Naive B cell (primary cell): Measurements from ENCODE around the gene VAPA. TPM values are rescaled to one million over a fixed set of nuclear protein-coding genes. Genes with fewer than 3 reads are reported as not detected.
A peak's percentile ranks its signal among the peaks of the same experiment; 100 is the strongest.

ENCODE experiments used
- ATAC-seq, 2 donors: fragments of 150-1000 bp; cut with Tn5 transposase; 2 replicates each; pipeline ENCODE4 v1.10.0; 2021; ENCODE audit warnings: low read depth in 2 of 2, mild to moderate bottlenecking in 2 of 2, moderate library complexity in 2 of 2
- DNase-seq: peaks from one replicate; pipeline ENCODE4 v3.0.0; 2022
- H3K27ac Mint-ChIP-seq, 6 donors: one replicate each; pipeline ENCODE4 v1.8.0; 2020 to 2022; ENCODE audit warnings: mild to moderate bottlenecking in 6 of 6, mixed read lengths in 6 of 6, moderate library complexity in 5 of 6, inconsistent platforms in 2 of 6
- H3K27me3 Mint-ChIP-seq, 3 donors: one replicate each; pipeline ENCODE4 v1.8.0; 2021 to 2022; ENCODE audit warnings: mixed read lengths in 3 of 3, mild to moderate bottlenecking in 1 of 3
- H3K36me3 Mint-ChIP-seq, 2 donors: one replicate each; pipeline ENCODE4 v1.8.0; 2020 to 2022; ENCODE audit warnings: mixed read lengths in 2 of 2, inconsistent platforms in 1 of 2, mild to moderate bottlenecking in 1 of 2
- H3K4me1 Mint-ChIP-seq, 3 donors: one replicate each; pipeline ENCODE4 v1.8.0; 2020 to 2022; ENCODE audit warnings: mixed read lengths in 3 of 3, inconsistent platforms in 1 of 3, mild to moderate bottlenecking in 1 of 3, moderate library complexity in 1 of 3
- H3K4me3 Mint-ChIP-seq, 8 donors: one replicate each; pipeline ENCODE4 v1.8.0; 2020 to 2022; ENCODE audit warnings: mild to moderate bottlenecking in 8 of 8, mixed read lengths in 8 of 8, moderate library complexity in 8 of 8, inconsistent platforms in 2 of 8
- H3K9me3 Mint-ChIP-seq, 7 donors: one replicate each; pipeline ENCODE4 v1.8.0; 2020 to 2022; ENCODE audit warnings: mixed read lengths in 7 of 7, mild to moderate bottlenecking in 5 of 7, inconsistent platforms in 2 of 7, moderate library complexity in 1 of 7
- polyA plus RNA-seq, 6 donors: library from polyadenylated mRNA; unstranded; fragments of 300-500 nt; fragmentation: Illumina TruSeq; gene quantifications; one replicate each; pipeline ENCODE4 v1.2.3, GENCODE V29; 2021; ENCODE audit warnings: low read depth in 6 of 6

Gene VAPA
- polyA plus RNA-seq, 6 donors from 2014 or later, result 240 to 309 (median 258) TPM

DNA sequence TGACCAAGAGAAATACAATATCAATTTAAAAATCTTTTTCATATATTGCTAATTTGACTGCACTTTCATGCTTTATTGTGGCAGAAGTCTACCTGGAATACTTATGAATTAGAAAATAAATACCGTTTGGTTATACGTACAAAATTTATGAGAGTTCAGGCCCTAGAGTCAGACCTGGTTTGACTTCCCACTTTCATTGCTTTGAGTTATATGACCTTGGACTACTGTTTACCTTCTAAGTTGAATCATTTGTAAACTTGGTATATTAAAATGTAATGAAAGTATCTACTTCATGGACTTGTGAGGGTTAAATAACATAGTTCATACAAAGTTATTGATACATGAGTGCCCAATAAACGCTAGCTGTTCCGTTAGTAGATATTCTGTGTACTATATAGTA is 12.0 kb downstream of the VAPA start:
- no peak for ATAC-seq
- peaks cover 42 to 65% (median 47%) of the 10 kb centered on the region in 3 donors for H3K4me1 Mint-ChIP-seq
- no peaks in the 10 kb centered on the region for H3K9me3 Mint-ChIP-seq
- H3K27ac Mint-ChIP-seq, result no peak overlapping the region
- DNase-seq, result no peak
- no peaks in the 10 kb centered on the region for H3K27me3 Mint-ChIP-seq
- no peak overlapping the region for H3K4me3 Mint-ChIP-seq
- H3K36me3 Mint-ChIP-seq, result no peaks in the 10 kb centered on the region

GRCh38 chr18:9926223-9926894 is 12.5 kb downstream of the VAPA start:
- no peak for DNase-seq
- no peaks in the 10 kb centered on the region for H3K36me3 Mint-ChIP-seq
- H3K27ac Mint-ChIP-seq, result no peak overlapping the region
- peak overlapping the region in 3 of 8 donors; percentile 15 to 66 (median 57) for H3K4me3 Mint-ChIP-seq
- H3K4me1 Mint-ChIP-seq, result peaks cover 42 to 65% (median 47%) of the 10 kb centered on the region in 3 donors
- no peak for ATAC-seq
- H3K27me3 Mint-ChIP-seq, result no peaks in the 10 kb centered on the region
- H3K9me3 Mint-ChIP-seq, result no peaks in the 10 kb centered on the region

GRCh38 chr18:9926977-9927376 is 13.2 kb downstream of the VAPA start:
- no peaks in the 10 kb centered on the region for H3K36me3 Mint-ChIP-seq
- peak overlapping the region in 6 of 8 donors; percentile 37 to 67 (median 58) for H3K4me3 Mint-ChIP-seq
- DNase-seq (no peak), ATAC-seq (no peak)
- H3K4me1 Mint-ChIP-seq, result peaks cover 42 to 66% (median 45%) of the 10 kb centered on the region in 3 donors
- no peaks in the 10 kb centered on the region for H3K9me3 Mint-ChIP-seq
- H3K27ac Mint-ChIP-seq, result peak overlapping the region in 2 of 6 donors; percentile 72 to 78
- H3K27me3 Mint-ChIP-seq, result no peaks in the 10 kb centered on the region

GRCh38 chr18:9927392-9928063 is 13.7 kb downstream of the VAPA start:
- Mint-ChIP-seq H3K4me1 (peaks cover 40 to 63% (median 41%) of the 10 kb centered on the region in 3 donors), H3K36me3 (no peaks in the 10 kb centered on the region), H3K27me3 (no peaks in the 10 kb centered on the region), H3K9me3 (no peaks in the 10 kb centered on the region), H3K27ac (peak overlapping the region in 5 of 6 donors; percentile 4 to 94 (median 72)), H3K4me3 (peak overlapping the region in 7 of 8 donors; percentile 21 to 67 (median 57))
- DNase-seq (no peak), ATAC-seq (peak; percentile 55 to 62)

- no peak for ATAC-seq
- no peaks in the 10 kb centered on the region for H3K27me3 Mint-ChIP-seq
- H3K36me3 Mint-ChIP-seq, result peaks cover 0 to 1% of the 10 kb centered on the region in 2 donors
- H3K27ac Mint-ChIP-seq, result peak overlapping the region in 2 of 6 donors; percentile 6 to 7
- DNase-seq, result no peak
- H3K9me3 Mint-ChIP-seq, result no peaks in the 10 kb centered on the region
- peaks cover 38 to 60% (median 43%) of the 10 kb centered on the region in 3 donors for H3K4me1 Mint-ChIP-seq
- peak overlapping the region in 2 of 8 donors; percentile 16 to 35 for H3K4me3 Mint-ChIP-seq
These were observed 14.9 kb downstream of the VAPA start for GRCh38 chr18:9928646-9929259.

DNA sequence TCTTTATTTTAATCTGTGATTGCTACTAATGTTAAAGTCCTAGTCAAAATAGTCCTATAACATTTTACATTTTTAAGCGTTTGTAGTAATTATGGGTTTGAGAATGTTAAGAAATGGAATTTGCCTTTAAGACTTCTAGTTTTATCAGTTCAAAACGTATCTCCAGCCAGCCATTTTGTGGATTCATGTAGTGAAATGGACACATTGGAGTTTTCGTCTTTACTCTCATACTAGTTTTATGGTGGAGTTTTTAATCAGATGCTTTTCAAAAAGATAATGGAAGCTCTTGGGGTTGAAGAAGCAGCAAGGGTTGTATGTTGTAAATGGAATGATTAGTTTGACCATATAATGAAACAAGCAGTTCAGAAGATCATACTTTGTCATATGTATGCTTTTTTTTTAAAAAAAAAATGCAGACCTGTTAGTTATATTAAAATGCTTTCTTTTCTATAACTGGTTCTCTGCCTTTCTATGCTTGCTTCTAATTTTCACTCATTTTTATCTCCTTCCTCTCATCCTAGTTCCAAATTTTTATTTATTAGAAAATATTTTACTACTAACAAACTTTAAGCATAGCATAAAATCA is 16.6 kb downstream of the VAPA start:
- Mint-ChIP-seq H3K36me3 (peaks cover 0 to 8% of the 10 kb centered on the region in 2 donors), H3K27me3 (no peaks in the 10 kb centered on the region), H3K9me3 (no peaks in the 10 kb centered on the region), H3K4me3 (no peak overlapping the region), H3K27ac (no peak overlapping the region), H3K4me1 (peaks cover 33 to 51% (median 37%) of the 10 kb centered on the region in 3 donors)
- no peak for ATAC-seq
- no peak for DNase-seq

DNA sequence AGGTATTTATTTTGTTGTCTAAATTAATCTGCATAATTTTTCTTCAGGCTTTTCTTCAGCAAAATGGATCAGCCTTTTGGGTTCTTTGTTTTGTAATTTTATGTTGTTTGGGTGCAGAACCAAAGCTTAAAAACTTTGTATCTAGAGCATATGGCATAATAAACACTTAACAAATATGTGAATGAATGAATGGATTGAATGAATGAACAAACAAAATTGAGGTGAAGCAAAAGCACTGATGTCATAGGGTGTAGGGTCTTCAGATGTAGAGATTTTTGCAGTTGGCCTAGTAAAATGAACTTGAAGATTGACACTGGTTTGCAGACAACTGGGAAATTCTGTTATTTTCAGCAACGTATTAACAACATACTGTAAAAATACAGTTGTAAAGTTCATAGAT is 17.3 kb downstream of the VAPA start:
- H3K4me3 Mint-ChIP-seq, result no peak overlapping the region
- H3K27ac Mint-ChIP-seq, result no peak overlapping the region
- ATAC-seq (no peak), DNase-seq (no peak)
- H3K4me1 Mint-ChIP-seq, result peaks cover 31 to 44% (median 34%) of the 10 kb centered on the region in 3 donors
- peaks cover 0 to 8% of the 10 kb centered on the region in 2 donors for H3K36me3 Mint-ChIP-seq
- no peaks in the 10 kb centered on the region for H3K27me3 Mint-ChIP-seq
- H3K9me3 Mint-ChIP-seq, result no peaks in the 10 kb centered on the region

DNA sequence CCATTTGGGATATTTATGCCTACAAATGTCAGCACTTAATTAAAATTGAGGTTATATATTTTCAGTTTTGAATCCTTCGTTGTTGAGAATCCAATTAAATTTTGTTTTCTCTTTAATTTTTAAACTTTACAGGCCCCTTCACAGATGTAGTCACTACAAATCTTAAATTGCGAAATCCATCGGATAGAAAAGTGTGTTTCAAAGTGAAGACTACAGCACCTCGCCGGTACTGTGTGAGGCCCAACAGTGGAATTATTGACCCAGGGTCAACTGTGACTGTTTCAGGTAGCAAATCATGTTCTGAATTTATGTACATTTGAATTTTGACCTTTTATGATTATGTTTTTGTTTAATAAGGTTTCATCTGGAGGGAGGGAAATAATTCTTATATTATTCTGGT is 17.9 kb downstream of the VAPA start:
- H3K36me3 Mint-ChIP-seq, result peaks cover 0 to 8% of the 10 kb centered on the region in 2 donors
- ATAC-seq, result no peak
- H3K27ac Mint-ChIP-seq, result no peak overlapping the region
- no peak overlapping the region for H3K4me3 Mint-ChIP-seq
- no peak for DNase-seq
- no peaks in the 10 kb centered on the region for H3K9me3 Mint-ChIP-seq
- no peaks in the 10 kb centered on the region for H3K27me3 Mint-ChIP-seq
- H3K4me1 Mint-ChIP-seq, result peaks cover 26 to 39% (median 29%) of the 10 kb centered on the region in 3 donors

GRCh38 chr18:9933865-9934264 is 20.0 kb downstream of the VAPA start:
- Mint-ChIP-seq H3K27ac (peak overlapping the region in 1 of 6 donors; percentile 41), H3K27me3 (no peaks in the 10 kb centered on the region), H3K36me3 (peaks cover 0 to 8% of the 10 kb centered on the region in 2 donors), H3K4me3 (no peak overlapping the region), H3K9me3 (no peaks in the 10 kb centered on the region), H3K4me1 (peaks cover 8 to 19% (median 11%) of the 10 kb centered on the region in 3 donors)
- no peak for ATAC-seq
- DNase-seq, result no peak

GRCh38 chr18:9934274-9934673 is 20.5 kb downstream of the VAPA start:
- H3K27ac Mint-ChIP-seq, result peak overlapping the region in 1 of 6 donors; percentile 41
- peaks cover 4 to 15% (median 8%) of the 10 kb centered on the region in 3 donors for H3K4me1 Mint-ChIP-seq
- no peaks in the 10 kb centered on the region for H3K27me3 Mint-ChIP-seq
- no peak overlapping the region for H3K4me3 Mint-ChIP-seq
- no peak for ATAC-seq
- DNase-seq, result no peak
- H3K9me3 Mint-ChIP-seq, result no peaks in the 10 kb centered on the region
- peaks cover 0 to 8% of the 10 kb centered on the region in 2 donors for H3K36me3 Mint-ChIP-seq

GRCh38 chr18:9941103-9941502 is 27.3 kb downstream of the VAPA start:
- DNase-seq (no peak), ATAC-seq (no peak)
- Mint-ChIP-seq H3K27me3 (no peaks in the 10 kb centered on the region), H3K27ac (peak overlapping the region in 1 of 6 donors; percentile 22), H3K9me3 (no peaks in the 10 kb centered on the region), H3K4me3 (no peak overlapping the region), H3K4me1 (peaks cover 0 to 4% (median 0%) of the 10 kb centered on the region in 3 donors), H3K36me3 (peaks cover 8 to 25% of the 10 kb centered on the region in 2 donors)

- peak overlapping the region in 1 of 6 donors; percentile 42 for H3K27ac Mint-ChIP-seq
- H3K9me3 Mint-ChIP-seq, result no peaks in the 10 kb centered on the region
- ATAC-seq (no peak), DNase-seq (no peak)
- no peak overlapping the region for H3K4me3 Mint-ChIP-seq
- H3K36me3 Mint-ChIP-seq, result peaks cover 8 to 29% of the 10 kb centered on the region in 2 donors
- peaks cover 0 to 4% (median 0%) of the 10 kb centered on the region in 3 donors for H3K4me1 Mint-ChIP-seq
- H3K27me3 Mint-ChIP-seq, result no peaks in the 10 kb centered on the region
These were observed 27.8 kb downstream of the VAPA start for GRCh38 chr18:9941660-9942059.

GRCh38 chr18:9943311-9943710 is 29.5 kb downstream of the VAPA start:
- Mint-ChIP-seq H3K4me3 (no peak overlapping the region), H3K36me3 (peaks cover 8 to 29% of the 10 kb centered on the region in 2 donors), H3K27ac (no peak overlapping the region), H3K4me1 (peaks cover 0 to 4% (median 0%) of the 10 kb centered on the region in 3 donors), H3K9me3 (no peaks in the 10 kb centered on the region), H3K27me3 (no peaks in the 10 kb centered on the region)
- ATAC-seq (no peak), DNase-seq (no peak)
